ENCODE measurements around the gene PDE6D.
"Not testable (repeated sequence)": the region's sequence is repeated elsewhere in the genome, so short reads cannot be mapped to it uniquely, and the experiment has no call there.

The PDE6D gene

GRCh38 chr2:231769170-231770136 is 11.6 kb downstream of the PDE6D start:
- no peak for DNase-seq (ENCODE audit: low read depth)

- DNase-seq (ENCODE audit: low read depth): no peak
These were observed 15.6 kb downstream of the PDE6D start for GRCh38 chr2:231765496-231765929.

DNA sequence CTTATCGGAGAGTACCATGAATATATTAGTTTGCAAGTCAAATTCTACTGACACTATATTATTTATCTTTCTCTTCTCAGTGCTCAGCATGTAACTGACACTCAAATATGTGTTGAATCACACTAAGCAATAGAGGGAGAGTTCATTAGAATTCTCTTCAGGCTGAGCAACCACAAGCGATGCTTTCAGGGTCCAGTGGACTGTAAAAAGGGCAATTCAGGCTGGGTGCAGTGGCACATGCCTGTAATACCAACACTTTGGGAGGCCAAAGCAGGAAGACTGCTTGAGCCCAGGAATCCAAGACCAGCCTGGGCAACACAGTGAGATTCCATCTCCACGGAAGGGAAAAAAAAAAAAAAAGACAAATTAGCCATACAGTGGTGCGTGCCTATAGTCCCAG is 16.3 kb downstream of the PDE6D start:
- no peak for DNase-seq (ENCODE audit: low read depth)

- no peak for DNase-seq (ENCODE audit: low read depth)
These were observed 17.0 kb downstream of the PDE6D start for GRCh38 chr2:231764124-231764523.

DNA sequence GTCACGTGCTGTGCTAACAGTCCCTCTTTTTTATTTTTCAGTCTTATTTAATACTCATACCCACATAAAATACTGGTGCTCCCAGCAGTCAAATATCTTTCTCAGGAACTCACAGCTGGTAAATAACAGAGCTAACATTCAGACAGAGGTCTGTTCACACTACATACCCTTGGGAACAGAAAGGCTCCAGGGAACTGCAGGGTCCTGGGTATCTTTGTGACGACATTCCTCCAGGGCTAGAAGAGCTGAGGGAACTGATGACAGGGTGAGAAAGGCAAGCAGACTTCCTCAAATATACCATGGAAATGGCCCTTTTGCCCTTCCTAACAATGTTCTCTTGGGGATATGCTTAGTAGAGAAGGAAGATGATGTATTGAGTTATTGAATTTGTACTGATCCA is 19.3 kb downstream of the PDE6D start:
- no peak for DNase-seq (ENCODE audit: low read depth)

DNA sequence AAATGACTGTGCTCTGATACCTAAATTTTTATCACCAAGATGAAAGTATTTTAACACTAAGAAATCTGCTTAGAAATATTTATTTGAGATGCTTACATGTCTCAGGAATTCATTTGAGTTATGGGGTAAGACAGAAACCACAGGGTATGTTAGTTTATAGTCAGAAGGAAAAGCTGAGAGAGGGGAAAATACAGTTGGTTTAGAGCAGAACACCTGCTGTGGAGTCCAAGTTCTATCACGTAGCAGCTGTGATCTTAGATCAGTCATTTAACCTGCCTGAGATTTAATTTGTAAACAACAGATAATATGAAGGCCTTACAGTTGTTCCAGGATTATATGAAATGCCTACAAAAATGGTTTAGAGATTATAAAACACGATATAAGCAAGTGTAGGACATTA is 29.0 kb downstream of the PDE6D start:
- no peak for DNase-seq (ENCODE audit: low read depth)

GRCh38 chr2:231751042-231751815 is 29.9 kb downstream of the PDE6D start:
- no peak for DNase-seq (ENCODE audit: low read depth)

DNA sequence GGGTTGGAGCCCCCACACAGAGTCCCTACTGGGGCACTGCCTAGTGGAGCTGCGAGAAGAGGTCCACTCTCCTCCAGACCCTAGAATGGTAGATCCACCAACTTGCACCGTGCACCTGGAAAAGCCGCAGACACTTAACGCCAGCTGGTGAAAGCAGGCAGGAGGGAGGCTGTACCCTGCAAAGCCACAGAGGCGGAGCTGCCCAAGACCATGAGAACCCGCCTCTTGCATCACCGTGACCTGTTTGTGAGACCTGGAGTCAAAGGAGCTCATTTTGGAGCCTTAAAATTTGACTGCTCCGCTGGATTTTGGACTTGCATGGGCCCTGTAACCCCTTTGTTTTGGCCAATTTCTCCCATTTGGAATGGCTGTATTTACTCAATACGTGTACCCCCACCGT is 32.1 kb downstream of the PDE6D start:
- not testable (repeated sequence) for DNase-seq (ENCODE audit: low read depth)

DNA sequence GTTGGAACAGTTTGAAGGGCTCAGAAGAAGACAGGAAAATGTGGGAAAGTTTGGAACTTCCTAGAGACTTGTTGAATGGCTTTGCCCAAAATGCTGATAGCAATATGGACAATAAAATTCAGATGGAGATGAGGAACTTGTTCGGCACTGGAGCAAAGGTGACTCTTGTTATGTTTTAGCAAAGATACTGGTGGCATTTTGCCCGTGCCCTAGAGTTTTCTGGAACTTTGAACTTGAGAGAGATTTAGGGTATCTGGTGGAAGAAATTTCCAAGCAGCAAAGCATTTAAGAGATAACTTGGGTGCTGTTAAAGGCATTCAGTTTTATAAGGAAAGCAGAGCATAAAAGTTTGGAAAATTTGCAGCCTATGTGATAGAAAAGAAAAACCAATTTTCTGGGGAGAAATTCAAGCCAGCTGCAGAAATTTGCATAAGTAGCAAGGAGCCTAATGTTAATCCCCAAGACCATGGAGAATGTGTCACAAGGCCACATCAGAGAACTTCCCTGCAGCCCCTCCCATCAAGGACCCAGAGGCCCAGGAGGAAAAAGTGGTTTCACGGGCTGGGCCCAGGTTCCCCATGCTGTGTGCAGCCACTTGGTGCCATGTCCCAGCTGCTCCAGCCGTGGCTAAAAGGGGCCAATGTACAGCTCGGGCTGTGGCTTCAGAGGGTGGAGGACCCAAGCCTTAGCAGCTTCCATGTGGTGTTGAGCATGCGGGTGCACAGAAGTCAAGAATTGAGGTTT is 32.8 kb downstream of the PDE6D start:
- not testable (repeated sequence) for DNase-seq (ENCODE audit: low read depth)

- no peak for DNase-seq (ENCODE audit: low read depth)
These were observed 35.6 kb downstream of the PDE6D start for GRCh38 chr2:231745303-231746038.

DNA sequence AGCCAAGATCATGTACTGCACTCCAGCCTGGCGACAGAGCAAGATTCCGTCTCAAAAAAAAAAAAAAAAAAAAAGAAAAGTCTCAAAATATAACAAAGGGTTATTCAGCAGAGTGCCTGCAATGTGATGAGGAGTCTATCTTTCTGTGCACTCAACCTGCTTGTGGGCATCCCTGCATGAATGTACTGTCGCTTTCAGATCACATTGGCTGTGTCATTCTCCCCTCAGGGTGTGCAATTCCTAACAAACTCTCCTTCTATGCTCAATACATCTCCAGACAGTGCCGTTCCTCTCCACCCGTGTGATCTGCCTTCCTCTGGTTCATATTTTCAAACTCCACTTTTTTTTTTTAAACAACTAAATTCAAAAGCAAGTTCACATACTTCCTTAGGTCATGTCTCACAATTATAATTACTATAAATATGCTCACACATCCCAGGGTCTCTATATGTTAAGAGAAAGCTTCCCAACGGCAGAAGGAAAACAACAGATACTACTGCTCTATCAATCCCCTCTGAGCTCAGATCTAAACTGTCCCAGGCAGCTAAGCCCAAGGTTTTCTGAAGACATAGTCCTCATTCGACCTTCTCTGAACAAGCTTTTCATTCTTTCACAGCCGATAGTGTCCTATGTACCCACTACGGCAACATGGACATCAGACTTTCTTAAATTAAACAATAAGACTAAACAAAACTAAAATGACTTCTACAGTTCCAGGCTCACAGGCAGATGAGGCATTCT is 37.5 kb downstream of the PDE6D start:
- no peak for DNase-seq (ENCODE audit: low read depth)

DNA sequence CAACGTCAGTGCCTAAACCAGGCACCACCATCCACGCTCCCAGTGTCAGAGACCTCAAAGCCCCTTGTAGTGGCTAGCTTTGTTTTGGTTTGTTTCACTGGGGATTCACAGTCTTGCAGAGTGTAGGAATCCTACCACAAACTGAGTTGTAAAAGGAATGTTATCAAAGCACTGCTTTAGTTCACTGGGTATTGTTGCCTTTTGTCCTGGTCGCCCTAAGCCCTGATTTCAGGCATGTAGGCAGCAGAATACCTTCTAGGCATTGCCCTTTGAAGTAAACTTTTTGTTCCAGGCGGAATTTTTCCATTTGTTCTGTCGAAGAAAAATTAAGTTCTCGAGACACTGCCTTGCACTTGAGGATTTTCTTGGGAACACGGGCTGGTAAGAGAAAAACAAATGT is 43.3 kb downstream of the PDE6D start:
- no peak for DNase-seq (ENCODE audit: low read depth)

GRCh38 chr2:231732604-231733003 is 48.5 kb downstream of the PDE6D start:
- DNase-seq (ENCODE audit: low read depth): no peak

DNA sequence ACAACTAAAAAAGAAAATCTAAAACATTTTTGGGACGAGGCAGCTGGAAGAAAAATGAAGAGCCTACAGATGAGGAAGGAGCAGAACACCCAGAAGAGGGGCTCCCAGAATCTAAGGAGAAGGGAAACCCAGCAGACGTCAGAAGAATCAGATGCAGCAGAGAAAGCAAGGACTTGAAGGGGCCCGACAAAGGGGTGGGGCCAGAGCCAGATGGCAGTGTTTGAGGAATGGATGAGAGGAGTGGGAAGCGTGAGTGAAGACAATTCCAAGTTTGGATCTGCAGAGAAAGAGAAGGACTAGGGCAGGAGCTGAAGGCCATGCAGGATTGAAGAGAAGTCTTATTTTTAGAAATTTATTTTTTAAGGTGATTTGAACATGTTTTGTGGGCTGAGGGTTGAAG is 53.5 kb downstream of the PDE6D start:
- DNase-seq (ENCODE audit: low read depth): no peak

DNA sequence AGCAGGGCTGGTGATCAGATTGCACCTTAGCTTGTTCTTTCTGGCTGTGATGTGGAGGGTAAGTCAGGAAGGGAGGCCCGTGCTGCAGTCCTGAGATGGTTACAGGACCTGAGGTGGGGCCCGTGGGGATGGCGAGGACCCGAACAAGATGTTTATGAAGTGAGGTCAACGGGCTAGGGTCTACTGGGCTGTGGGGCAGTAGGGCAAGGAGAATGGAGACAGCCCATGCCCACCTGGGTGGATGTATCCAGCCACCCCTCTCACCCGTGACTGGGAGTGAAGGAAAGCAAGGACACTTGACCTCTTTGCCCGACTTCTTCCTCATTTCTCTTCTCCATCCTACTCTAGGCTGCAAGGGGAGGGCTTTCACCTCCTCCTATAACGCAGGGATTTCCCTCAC is 54.8 kb downstream of the PDE6D start:
- DNase-seq (ENCODE audit: low read depth): no peak

DNA sequence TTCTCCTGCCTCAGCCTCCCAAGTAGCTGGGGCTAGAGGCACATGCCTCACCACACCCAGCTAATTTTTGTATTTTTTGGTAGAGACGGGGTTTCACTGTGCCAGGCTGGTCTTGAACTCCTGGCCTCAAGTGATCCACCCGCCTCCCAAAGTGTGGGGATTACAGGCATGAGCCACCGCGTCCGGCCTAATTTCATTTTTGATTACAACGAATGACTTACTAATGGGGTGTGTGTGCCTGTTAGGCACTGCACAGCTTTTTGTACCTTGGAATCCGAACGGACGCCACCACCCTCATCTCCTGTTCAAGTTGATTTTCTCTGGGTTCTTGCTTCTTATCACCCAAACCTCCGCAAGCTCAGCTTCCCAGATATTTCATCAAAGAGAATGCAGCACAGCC is 55.6 kb downstream of the PDE6D start:
- DNase-seq (ENCODE audit: low read depth): no peak

DNA sequence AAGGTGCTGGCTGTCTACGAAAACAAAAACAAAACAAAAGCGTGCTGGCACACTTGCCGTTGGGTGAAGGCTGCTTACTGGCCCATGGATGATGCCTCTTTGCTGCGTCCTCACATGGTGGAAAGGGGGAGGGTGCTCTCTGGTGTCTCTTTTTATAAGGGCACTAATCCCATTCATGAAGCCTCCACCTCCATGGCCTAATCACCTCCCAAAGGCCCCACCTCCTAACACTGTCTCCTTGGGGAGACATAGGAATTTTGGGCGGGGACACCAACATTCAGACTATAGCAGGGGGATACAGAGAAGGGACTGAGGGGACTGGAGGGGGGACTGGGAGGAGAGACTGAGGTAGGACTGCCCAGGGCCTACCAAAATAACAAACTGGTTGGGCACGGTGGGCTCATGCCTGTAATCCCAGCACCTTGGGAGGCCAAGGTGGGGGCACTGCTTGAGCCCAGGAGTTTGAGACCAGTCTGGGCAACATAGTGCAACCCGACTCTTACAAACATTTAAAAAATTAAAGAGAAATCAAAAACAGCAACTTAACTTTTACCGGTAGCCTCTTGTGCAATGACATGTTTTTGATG is 58.3 kb downstream of the PDE6D start:
- DNase-seq (ENCODE audit: low read depth): no peak

GRCh38 chr2:231720987-231721966 is 59.8 kb downstream of the PDE6D start:
- no peak for DNase-seq (ENCODE audit: low read depth)

DNA sequence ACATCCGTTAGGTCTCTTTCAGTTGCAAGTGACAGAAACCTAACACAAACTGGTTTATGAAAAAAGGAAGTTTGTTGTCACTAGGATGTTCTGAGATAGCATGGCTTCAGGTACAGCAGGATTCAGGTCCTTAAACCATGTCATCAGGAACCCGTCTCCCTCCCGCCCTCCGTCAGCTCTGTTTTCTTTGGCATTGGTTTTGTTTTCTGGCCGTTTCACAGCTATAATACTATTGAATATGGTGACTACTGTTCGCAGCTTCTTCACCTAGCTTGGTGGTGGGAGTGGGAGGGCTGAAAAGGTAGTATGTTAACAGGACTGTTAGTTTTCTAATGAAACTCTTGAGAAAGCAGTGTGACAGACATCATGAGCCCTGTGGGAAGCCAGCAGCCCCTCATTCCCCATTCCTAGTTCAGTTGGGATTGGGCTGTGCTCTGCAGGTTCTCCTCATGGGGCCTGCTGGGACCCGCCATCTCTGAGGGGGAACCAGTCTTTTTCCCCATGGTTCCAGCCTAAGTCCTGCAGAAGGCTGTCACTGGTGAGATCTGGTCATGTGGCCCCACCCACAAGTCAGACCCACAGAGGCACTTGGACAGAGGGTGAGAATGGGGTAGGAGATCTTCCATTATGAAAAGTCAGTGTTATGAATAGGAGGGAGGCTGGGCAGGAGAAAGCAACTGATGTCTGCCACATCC is 60.6 kb downstream of the PDE6D start:
- no peak for DNase-seq (ENCODE audit: low read depth)
